Ishikawa (cell line): ENCODE measurements around the gene NFS1.

ENCODE experiments used
- CEBPB ChIP-seq: IDR thresholded peaks from 2 replicates; pipeline ENCODE4 v1.6.1; 2012
- CREB1 ChIP-seq: IDR thresholded peaks from 2 replicates; pipeline ENCODE4 v1.6.1; 2012; ENCODE audit warnings: low read depth
- EGR1 ChIP-seq: IDR thresholded peaks from 2 replicates; pipeline ENCODE4 v1.6.1; 2012
- EP300 ChIP-seq: IDR thresholded peaks from 2 replicates; pipeline ENCODE4 v1.6.1; 2012; ENCODE audit warnings: borderline replicate concordance
- FOXM1 ChIP-seq: IDR thresholded peaks from 2 replicates; pipeline ENCODE4 v1.6.1; 2012; ENCODE audit warnings: low read depth, borderline replicate concordance
- NFIC ChIP-seq: IDR thresholded peaks from 2 replicates; pipeline ENCODE4 v1.6.1; 2012
- RAD21 ChIP-seq: IDR thresholded peaks from 2 replicates; pipeline ENCODE4 v1.6.1; 2012; ENCODE audit warnings: low read depth
- TAF1 ChIP-seq: IDR thresholded peaks from 2 replicates; pipeline ENCODE4 v1.6.1; 2012; ENCODE audit warnings: low read depth, mild to moderate bottlenecking
- TCF12 ChIP-seq: IDR thresholded peaks from 2 replicates; pipeline ENCODE4 v1.6.1; 2012; ENCODE audit warnings: low read depth
- TEAD4 ChIP-seq: IDR thresholded peaks from 2 replicates; pipeline ENCODE4 v1.6.1; 2012
- YY1 ChIP-seq: IDR thresholded peaks from 2 replicates; pipeline ENCODE4 v1.6.1; 2012; ENCODE audit warnings: low read depth
- ZBTB7A ChIP-seq: IDR thresholded peaks from 2 replicates; pipeline ENCODE4 v1.6.1; 2012; ENCODE audit warnings: low read depth
- TF ChIP-seq, protein P1 (sequence below): IDR thresholded peaks from 2 replicates; pipeline ENCODE4 v1.6.1; 2012
- TF ChIP-seq, protein P2 (sequence below): IDR thresholded peaks from 2 replicates; pipeline ENCODE4 v1.6.1; 2012; ENCODE audit warnings: low read depth, mild to moderate bottlenecking
- TF ChIP-seq, protein P3 (sequence below): IDR thresholded peaks from 2 replicates; pipeline ENCODE4 v1.6.1; 2012

The NFS1 gene

DNA sequence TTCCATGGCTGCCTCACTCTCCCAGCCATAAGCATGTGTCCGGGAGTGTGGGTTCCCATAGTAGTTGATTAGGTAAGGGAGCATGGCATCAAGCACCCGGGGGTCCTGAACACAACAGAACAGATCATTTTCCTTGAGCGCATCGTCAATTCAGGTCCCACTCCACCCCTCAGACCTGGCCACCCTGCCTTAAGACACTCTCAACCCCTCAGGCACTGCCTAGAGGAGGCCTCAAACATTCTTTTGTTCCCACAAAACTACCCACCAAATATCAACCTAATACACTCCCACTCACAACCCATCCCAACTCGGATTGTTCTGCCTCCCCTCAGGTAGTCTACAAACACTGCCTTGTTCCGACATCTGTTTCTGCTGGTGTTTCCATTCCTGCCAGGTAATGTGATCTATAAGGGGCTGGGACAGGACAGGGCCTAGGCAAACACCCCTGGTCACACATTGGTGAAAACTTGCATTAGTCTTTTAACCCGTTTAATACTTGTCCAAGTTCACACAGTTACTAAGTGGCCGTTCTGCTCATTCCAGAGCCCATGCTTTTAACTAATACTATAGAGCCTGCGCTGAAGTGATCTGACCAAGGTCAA is 1.4 kb downstream of the NFS1 start:
- TF ChIP-seq EP300 (no peak), TAF1 (no peak), NFIC (no peak), YY1 (no peak), FOXM1 (no peak), EGR1 (no peak), CEBPB (no peak), RAD21 (no peak), TEAD4 (no peak), CREB1 (no peak)
- TF ChIP-seq, protein P1, sequence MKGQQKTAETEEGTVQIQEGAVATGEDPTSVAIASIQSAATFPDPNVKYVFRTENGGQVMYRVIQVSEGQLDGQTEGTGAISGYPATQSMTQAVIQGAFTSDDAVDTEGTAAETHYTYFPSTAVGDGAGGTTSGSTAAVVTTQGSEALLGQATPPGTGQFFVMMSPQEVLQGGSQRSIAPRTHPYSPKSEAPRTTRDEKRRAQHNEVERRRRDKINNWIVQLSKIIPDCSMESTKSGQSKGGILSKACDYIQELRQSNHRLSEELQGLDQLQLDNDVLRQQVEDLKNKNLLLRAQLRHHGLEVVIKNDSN: no peak
- TF ChIP-seq, protein P2, sequence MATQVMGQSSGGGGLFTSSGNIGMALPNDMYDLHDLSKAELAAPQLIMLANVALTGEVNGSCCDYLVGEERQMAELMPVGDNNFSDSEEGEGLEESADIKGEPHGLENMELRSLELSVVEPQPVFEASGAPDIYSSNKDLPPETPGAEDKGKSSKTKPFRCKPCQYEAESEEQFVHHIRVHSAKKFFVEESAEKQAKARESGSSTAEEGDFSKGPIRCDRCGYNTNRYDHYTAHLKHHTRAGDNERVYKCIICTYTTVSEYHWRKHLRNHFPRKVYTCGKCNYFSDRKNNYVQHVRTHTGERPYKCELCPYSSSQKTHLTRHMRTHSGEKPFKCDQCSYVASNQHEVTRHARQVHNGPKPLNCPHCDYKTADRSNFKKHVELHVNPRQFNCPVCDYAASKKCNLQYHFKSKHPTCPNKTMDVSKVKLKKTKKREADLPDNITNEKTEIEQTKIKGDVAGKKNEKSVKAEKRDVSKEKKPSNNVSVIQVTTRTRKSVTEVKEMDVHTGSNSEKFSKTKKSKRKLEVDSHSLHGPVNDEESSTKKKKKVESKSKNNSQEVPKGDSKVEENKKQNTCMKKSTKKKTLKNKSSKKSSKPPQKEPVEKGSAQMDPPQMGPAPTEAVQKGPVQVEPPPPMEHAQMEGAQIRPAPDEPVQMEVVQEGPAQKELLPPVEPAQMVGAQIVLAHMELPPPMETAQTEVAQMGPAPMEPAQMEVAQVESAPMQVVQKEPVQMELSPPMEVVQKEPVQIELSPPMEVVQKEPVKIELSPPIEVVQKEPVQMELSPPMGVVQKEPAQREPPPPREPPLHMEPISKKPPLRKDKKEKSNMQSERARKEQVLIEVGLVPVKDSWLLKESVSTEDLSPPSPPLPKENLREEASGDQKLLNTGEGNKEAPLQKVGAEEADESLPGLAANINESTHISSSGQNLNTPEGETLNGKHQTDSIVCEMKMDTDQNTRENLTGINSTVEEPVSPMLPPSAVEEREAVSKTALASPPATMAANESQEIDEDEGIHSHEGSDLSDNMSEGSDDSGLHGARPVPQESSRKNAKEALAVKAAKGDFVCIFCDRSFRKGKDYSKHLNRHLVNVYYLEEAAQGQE: no peak

- TF ChIP-seq, protein P1: no peak
- TF ChIP-seq ZBTB7A: no peak
- TF ChIP-seq TEAD4: no peak
- TF ChIP-seq EGR1: no peak
- TF ChIP-seq, protein P3, sequence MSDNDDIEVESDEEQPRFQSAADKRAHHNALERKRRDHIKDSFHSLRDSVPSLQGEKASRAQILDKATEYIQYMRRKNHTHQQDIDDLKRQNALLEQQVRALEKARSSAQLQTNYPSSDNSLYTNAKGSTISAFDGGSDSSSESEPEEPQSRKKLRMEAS: no peak
- TF ChIP-seq TCF12: no peak
- TF ChIP-seq YY1: no peak
- no peak for TF ChIP-seq RAD21
- TF ChIP-seq CEBPB: no peak
- no peak for TF ChIP-seq EP300
- no peak for TF ChIP-seq TAF1
- TF ChIP-seq, protein P2: no peak
- no peak for TF ChIP-seq CREB1
- no peak for TF ChIP-seq NFIC
Observed at GRCh38 chr20:35695978-35696377, 3.2 kb downstream of the NFS1 start.

DNA sequence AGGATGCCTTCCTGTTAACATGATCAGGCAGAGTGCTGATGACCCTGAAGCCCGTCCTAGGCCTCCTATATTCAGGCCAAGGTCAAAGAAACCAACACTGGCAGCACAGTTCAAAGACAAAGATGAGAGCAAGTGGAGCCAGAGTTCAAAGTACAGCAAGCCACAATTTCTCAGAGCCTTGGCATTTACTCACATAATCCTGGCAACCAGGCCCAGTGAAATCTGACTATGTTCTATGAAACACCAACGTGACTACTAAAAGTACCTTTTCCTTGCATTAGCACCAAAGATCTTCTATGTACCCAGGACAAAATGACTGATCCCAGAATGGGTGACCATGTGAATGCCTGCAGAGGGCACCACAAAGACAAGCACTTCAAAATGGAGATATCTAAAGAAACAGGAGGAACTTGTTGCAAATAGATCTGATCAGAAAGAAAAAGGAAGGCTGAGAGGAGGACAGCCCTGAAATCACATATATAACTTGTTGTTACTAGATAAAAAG is 3.9 kb downstream of the NFS1 start:
- TF ChIP-seq YY1 (no peak), EP300 (no peak), TEAD4 (no peak), EGR1 (no peak), TAF1 (no peak), CREB1 (no peak), CEBPB (no peak), ZBTB7A (no peak), TCF12 (no peak), FOXM1 (no peak), NFIC (no peak), RAD21 (no peak)
- TF ChIP-seq, protein P1: no peak
- TF ChIP-seq, protein P2: no peak
- TF ChIP-seq, protein P3: no peak

- TF ChIP-seq TEAD4: no peak
- TF ChIP-seq, protein P3: no peak
- TF ChIP-seq, protein P1: no peak
Observed at GRCh38 chr20:35690265-35690664, 8.9 kb downstream of the NFS1 start.
